ENCODE results near the gene RAB28. TPM values are rescaled to one million over a fixed set of nuclear protein-coding genes. Genes with fewer than 3 reads are reported as not detected.

RAB28 gene
- polyA plus RNA-seq, 1 experiment, result 9.6 TPM

- ChIA-PET CTCF (no interaction called here), POLR2A (interaction anchor here (0.6 kb wide), 1 partner anchor 455 kb away, joined by 5 read pairs; no protein-coding TSS in a partner anchor)
- no peak for DNase-seq (ENCODE audit: low read depth)
- Histone ChIP-seq H3K36me3 (ENCODE audit: control insufficient read depth, insufficient read depth, low read length) (no peaks in the 10 kb centered on the region), H3K4me3 (ENCODE audit: low read depth, low read length) (no peak overlapping the region), H3K27me3 (ENCODE audit: control insufficient read depth, insufficient read depth, low read length) (no peaks in the 10 kb centered on the region)
- TF ChIP-seq, protein P1, sequence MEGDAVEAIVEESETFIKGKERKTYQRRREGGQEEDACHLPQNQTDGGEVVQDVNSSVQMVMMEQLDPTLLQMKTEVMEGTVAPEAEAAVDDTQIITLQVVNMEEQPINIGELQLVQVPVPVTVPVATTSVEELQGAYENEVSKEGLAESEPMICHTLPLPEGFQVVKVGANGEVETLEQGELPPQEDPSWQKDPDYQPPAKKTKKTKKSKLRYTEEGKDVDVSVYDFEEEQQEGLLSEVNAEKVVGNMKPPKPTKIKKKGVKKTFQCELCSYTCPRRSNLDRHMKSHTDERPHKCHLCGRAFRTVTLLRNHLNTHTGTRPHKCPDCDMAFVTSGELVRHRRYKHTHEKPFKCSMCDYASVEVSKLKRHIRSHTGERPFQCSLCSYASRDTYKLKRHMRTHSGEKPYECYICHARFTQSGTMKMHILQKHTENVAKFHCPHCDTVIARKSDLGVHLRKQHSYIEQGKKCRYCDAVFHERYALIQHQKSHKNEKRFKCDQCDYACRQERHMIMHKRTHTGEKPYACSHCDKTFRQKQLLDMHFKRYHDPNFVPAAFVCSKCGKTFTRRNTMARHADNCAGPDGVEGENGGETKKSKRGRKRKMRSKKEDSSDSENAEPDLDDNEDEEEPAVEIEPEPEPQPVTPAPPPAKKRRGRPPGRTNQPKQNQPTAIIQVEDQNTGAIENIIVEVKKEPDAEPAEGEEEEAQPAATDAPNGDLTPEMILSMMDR (IDR thresholded peaks at IDR 0.05; ENCODE audit: insufficient read depth, low read depth, low read length), result no peak
Observed at GRCh38 chr4:13481569-13481968, 2.6 kb downstream of the RAB28 start.

DNA sequence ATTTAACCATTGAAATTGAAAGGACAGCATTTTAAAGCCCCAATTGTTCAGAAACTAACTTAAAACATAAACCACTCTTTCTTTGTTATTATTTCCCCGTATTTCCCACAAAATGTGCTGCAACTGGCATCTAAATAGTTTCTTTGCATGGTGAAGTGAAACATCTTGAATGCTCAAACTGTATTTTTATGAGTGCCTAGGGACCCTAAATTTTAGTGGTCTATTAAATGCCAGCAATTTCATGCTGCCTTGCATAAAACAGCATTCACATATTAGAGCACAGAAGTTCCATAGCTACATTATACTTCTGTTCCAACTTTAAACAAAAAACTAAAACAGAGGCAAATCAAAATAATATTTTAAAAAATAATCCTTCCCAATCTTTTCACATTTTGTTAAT lies 5.4 kb downstream of the RAB28 start:
- CTCF ChIA-PET, result no interaction called here

GRCh38 chr4:13478131-13478530 lies 6.0 kb downstream of the RAB28 start:
- ChIA-PET CTCF (no interaction called here), POLR2A (no interaction called here)
- H3K36me3 ChIP-seq (ENCODE audit: control insufficient read depth, insufficient read depth, low read length), result no peaks in the 10 kb centered on the region

More for the DNA sequence above, 5.4 kb downstream of the RAB28 start:
- TF ChIP-seq, protein P1 (IDR thresholded peaks at IDR 0.05; ENCODE audit: insufficient read depth, low read depth, low read length), result no peak
- DNase-seq (ENCODE audit: low read depth), result no peak
- no peaks in the 10 kb centered on the region for H3K27me3 ChIP-seq (ENCODE audit: control insufficient read depth, insufficient read depth, low read length)
- no peaks in the 10 kb centered on the region for H3K36me3 ChIP-seq (ENCODE audit: control insufficient read depth, insufficient read depth, low read length)
- H3K4me3 ChIP-seq (ENCODE audit: low read depth, low read length), result no peak overlapping the region
- POLR2A ChIA-PET, result interaction anchor here (0.6 kb wide), 1 partner anchor 156 kb away, joined by 3 read pairs; no protein-coding TSS in a partner anchor

GRCh38 chr4:13476915-13477314 lies 7.2 kb downstream of the RAB28 start:
- CTCF ChIA-PET, result no interaction called here

More at GRCh38 chr4:13478131-13478530, 6.0 kb downstream of the RAB28 start:
- Histone ChIP-seq H3K27me3 (ENCODE audit: control insufficient read depth, insufficient read depth, low read length) (no peaks in the 10 kb centered on the region), H3K4me3 (ENCODE audit: low read depth, low read length) (no peak overlapping the region)
- TF ChIP-seq, protein P1 (IDR thresholded peaks at IDR 0.05; ENCODE audit: insufficient read depth, low read depth, low read length), result no peak
- no peak for DNase-seq (ENCODE audit: low read depth)

DNA sequence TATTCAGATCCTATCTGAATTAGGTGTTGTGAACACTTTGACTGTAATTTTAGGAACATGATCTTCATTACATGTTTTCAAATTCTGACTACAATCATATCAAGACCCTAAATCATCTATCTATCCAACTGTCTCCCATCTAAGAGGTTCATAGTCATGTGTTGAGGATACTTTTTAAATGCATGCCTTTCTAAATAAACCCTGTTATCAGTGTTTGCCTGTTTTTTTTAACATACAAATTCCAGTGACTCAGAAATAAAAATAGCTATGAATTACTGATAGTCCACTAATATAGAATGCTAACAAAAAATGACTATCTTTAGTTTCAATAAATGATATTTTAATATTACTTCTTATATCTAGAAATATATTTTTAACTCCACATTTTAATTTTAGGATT lies 8.0 kb downstream of the RAB28 start:
- H3K36me3 ChIP-seq (ENCODE audit: control insufficient read depth, insufficient read depth, low read length), result no peaks in the 10 kb centered on the region
- POLR2A ChIA-PET, result no interaction called here
- TF ChIP-seq, protein P1 (IDR thresholded peaks at IDR 0.05; ENCODE audit: insufficient read depth, low read depth, low read length), result no peak
- no peak for DNase-seq (ENCODE audit: low read depth)
- no peak overlapping the region for H3K4me3 ChIP-seq (ENCODE audit: low read depth, low read length)
- CTCF ChIA-PET, result no interaction called here
- no peaks in the 10 kb centered on the region for H3K27me3 ChIP-seq (ENCODE audit: control insufficient read depth, insufficient read depth, low read length)

More at GRCh38 chr4:13476915-13477314, 7.2 kb downstream of the RAB28 start:
- POLR2A ChIA-PET, result no interaction called here
- no peak overlapping the region for H3K4me3 ChIP-seq (ENCODE audit: low read depth, low read length)
- H3K36me3 ChIP-seq (ENCODE audit: control insufficient read depth, insufficient read depth, low read length), result no peaks in the 10 kb centered on the region
- TF ChIP-seq, protein P1 (IDR thresholded peaks at IDR 0.05; ENCODE audit: insufficient read depth, low read depth, low read length), result no peak
- no peaks in the 10 kb centered on the region for H3K27me3 ChIP-seq (ENCODE audit: control insufficient read depth, insufficient read depth, low read length)
- peak; percentile 76 for DNase-seq (ENCODE audit: low read depth)

Measured in BJ (cell line).